GM12878 (cell line): ENCODE data around the gene OXER1. TPM values are rescaled to one million over a fixed set of nuclear protein-coding genes. Genes with fewer than 3 reads are reported as not detected.

Experiments
- ATAC-seq: fragments of 200-7000 bp; cut with Tn5 transposase; 3 replicates; pipeline ENCODE4 v1.9.1; 2020; ENCODE audit warnings: mild to moderate bottlenecking, moderate library complexity
- BruUV-seq: library from RNA; stranded (reverse); fragments of 400-500 nt; replicated peaks from 2 replicates; lab custom pipeline; 2021; lab: Mats Ljungman, UMichigan
- CTCF ChIA-PET: fragments of 300-600 bp; sonication (Branson Sonifier 250); formaldehyde crosslinking; extraction: SDS; loops from one replicate; lab custom pipeline; 2021; ENCODE audit warnings: inconsistent platforms; lab: Yijun Ruan, JAX
- POLR2A ChIA-PET: fragments of 350-600 bp; formaldehyde crosslinking; extraction: SDS; loops from one replicate; lab custom pipeline; 2021; ENCODE audit warnings: inconsistent platforms; lab: Charles Lee
- RAD21 ChIA-PET: fragments of 300-600 bp; sonication (Branson Sonifier 250); formaldehyde crosslinking; loops from one replicate; lab custom pipeline; 2023; ENCODE audit warnings: antibody characterized with exemption; ENCODE audit not compliant: unreplicated experiment; lab: Charles Lee
- SMC1A ChIA-PET: fragments of 300-600 bp; sonication (Branson Sonifier 250); formaldehyde crosslinking; loops from one replicate; lab custom pipeline; 2023; ENCODE audit not compliant: unreplicated experiment, uncharacterized antibody; lab: Charles Lee
- DNase-seq: peaks from one replicate; pipeline ENCODE4 v3.0.0-alpha.2; 2011; ENCODE audit warnings: low read depth, low spot score
- FAIRE-seq: peaks from 3 replicates; lab custom pipeline; 2011; peaks lifted over from hg19 to GRCh38; lab: Jason Lieb, UNC
- H2AFZ ChIP-seq: 2 replicates; pipeline ENCODE4 v1.6.0; 2011; ENCODE audit warnings: low read depth, low read length, control low read depth; ENCODE audit not compliant: control insufficient read depth
- H3K27ac ChIP-seq: 2 replicates; pipeline ENCODE4 v1.5.1; 2011; ENCODE audit warnings: control low read depth; ENCODE audit not compliant: control insufficient read depth, insufficient read depth
- H3K27me3 ChIP-seq, 2 experiments: replicated peaks in 1 of 2; 2 replicates each; pipeline versions ENCODE4 v1.6.0 to v1.6.1; 2011; ENCODE audit warnings: low read length in 1 of 2; ENCODE audit not compliant: control insufficient read depth in 2 of 2, insufficient read depth in 2 of 2
- H3K36me3 ChIP-seq, 2 experiments: 2 replicates each; pipeline ENCODE4 v1.5.1; 2011; ENCODE audit warnings: low read length in 1 of 2; ENCODE audit not compliant: control insufficient read depth in 2 of 2, insufficient read depth in 2 of 2
- H3K4me1 ChIP-seq: 2 replicates; pipeline ENCODE4 v1.6.1; 2011; ENCODE audit warnings: mild to moderate bottlenecking, low read length, moderate library complexity, mixed read lengths; ENCODE audit not compliant: control insufficient read depth, insufficient read depth
- H3K4me2 ChIP-seq: 2 replicates; pipeline ENCODE4 v1.6.0; 2011; ENCODE audit warnings: control low read depth; ENCODE audit not compliant: control insufficient read depth, insufficient read depth
- H3K4me3 ChIP-seq: fragments of 200-600 bp; sonication (generic); 2 replicates; pipeline ENCODE4 v1.5.1; 2016
- H3K79me2 ChIP-seq: 2 replicates; pipeline ENCODE4 v1.6.0; 2011; ENCODE audit warnings: low read length; ENCODE audit not compliant: control insufficient read depth, insufficient read depth
- H3K9ac ChIP-seq: 2 replicates; pipeline ENCODE4 v1.8.0; 2011; ENCODE audit warnings: low read length, control low read depth, mixed read lengths; ENCODE audit not compliant: control insufficient read depth, insufficient read depth
- H3K9me3 ChIP-seq: replicated peaks from 3 replicates; pipeline ENCODE4 v1.5.1; 2011; ENCODE audit warnings: mild to moderate bottlenecking, low read length; ENCODE audit not compliant: control insufficient read depth, insufficient read depth
- H4K20me1 ChIP-seq: 2 replicates; pipeline ENCODE4 v1.6.0; 2011; ENCODE audit not compliant: control insufficient read depth, insufficient read depth
- CBFB ChIP-seq: IDR thresholded peaks from 2 replicates; pipeline ENCODE4 v1.6.1; 2016; ENCODE audit warnings: antibody characterized with exemption, low read depth
- DPF2 ChIP-seq: fragments of 450-650 bp; IDR thresholded peaks from 2 replicates; pipeline ENCODE4 v1.6.1; 2017; ENCODE audit warnings: mild to moderate bottlenecking
- E2F4 ChIP-seq: IDR thresholded peaks from 2 replicates; pipeline ENCODE4 v1.6.1; 2012; ENCODE audit warnings: low read depth, low read length, improper control_type of control experiment
- ESRRA ChIP-seq: IDR thresholded peaks from 2 replicates; pipeline ENCODE4 v1.6.1; 2012; ENCODE audit warnings: mild to moderate bottlenecking, low read length, improper control_type of control experiment
- FOS ChIP-seq: IDR thresholded peaks from 3 replicates; pipeline ENCODE4 v1.6.1; 2011; ENCODE audit warnings: borderline replicate concordance; ENCODE audit not compliant: insufficient read length; ENCODE audit errors: extremely low read depth
- GABPA ChIP-seq: IDR thresholded peaks from 2 replicates; pipeline ENCODE4 v1.6.1; 2014; ENCODE audit warnings: antibody characterized with exemption, low read depth, mild to moderate bottlenecking, inconsistent platforms
- HSF1 ChIP-seq: fragments of 150-350 bp; IDR thresholded peaks from 2 replicates; pipeline ENCODE4 v1.6.1; 2014; ENCODE audit warnings: mild to moderate bottlenecking, low read depth, low read length
- LARP7 ChIP-seq: fragments of 450-650 bp; IDR thresholded peaks from 2 replicates; pipeline ENCODE4 v1.6.1; 2017; ENCODE audit warnings: mild to moderate bottlenecking
- MEF2A ChIP-seq: IDR thresholded peaks from 2 replicates; pipeline ENCODE4 v1.6.1; 2011; ENCODE audit warnings: low read depth, mild to moderate bottlenecking, low read length, moderate library complexity; ENCODE audit not compliant: insufficient read depth
- MLLT1 ChIP-seq: fragments of 450-650 bp; IDR thresholded peaks from 2 replicates; pipeline ENCODE4 v1.6.1; 2016; ENCODE audit warnings: mild to moderate bottlenecking
- NBN ChIP-seq: fragments of 450-650 bp; IDR thresholded peaks from 2 replicates; pipeline ENCODE4 v1.6.1; 2016
- NFXL1 ChIP-seq: fragments of 450-650 bp; IDR thresholded peaks from 2 replicates; pipeline ENCODE4 v1.6.1; 2017; ENCODE audit warnings: antibody characterized with exemption, mild to moderate bottlenecking, borderline replicate concordance
- NFYB ChIP-seq: IDR thresholded peaks from 2 replicates; pipeline ENCODE4 v1.6.1; 2011; ENCODE audit warnings: low read depth, mild to moderate bottlenecking, low read length, improper control_type of control experiment, moderate library complexity; ENCODE audit not compliant: insufficient read depth
- POLR2A ChIP-seq: IDR thresholded peaks from 2 replicates; pipeline ENCODE4 v1.6.1; 2011; ENCODE audit warnings: low read depth, mild to moderate bottlenecking, low read length
- POU2F2 ChIP-seq: IDR thresholded peaks from 3 replicates; pipeline ENCODE4 v1.6.1; 2011; ENCODE audit warnings: low read depth, mild to moderate bottlenecking, low read length, borderline replicate concordance
- RELB ChIP-seq: fragments of 450-650 bp; IDR thresholded peaks from 2 replicates; pipeline ENCODE4 v1.6.1; 2017; ENCODE audit warnings: low read depth, mild to moderate bottlenecking, moderate library complexity
- SUZ12 ChIP-seq: fragments of 200-600 bp; sonication (generic); IDR thresholded peaks from one replicate; pipeline ENCODE4 v1.6.1; 2018; ENCODE audit warnings: antibody characterized with exemption, mild to moderate bottlenecking; ENCODE audit not compliant: unreplicated experiment
- TCF12 ChIP-seq: IDR thresholded peaks from 2 replicates; pipeline ENCODE4 v1.6.1; 2011; ENCODE audit warnings: low read depth, mild to moderate bottlenecking, low read length
- ZNF274 ChIP-seq: IDR thresholded peaks from one replicate; pipeline ENCODE4 v1.8.0; 2011; ENCODE audit not compliant: insufficient read length, insufficient read depth
- ZNF384 ChIP-seq: IDR thresholded peaks from 2 replicates; pipeline ENCODE4 v1.6.1; 2012; ENCODE audit warnings: low read depth, mild to moderate bottlenecking, low read length, improper control_type of control experiment, borderline replicate concordance
- WGBS: methylation state at CpG from one replicate; pipeline ENCODE4 v1.1.6; 2016; ENCODE audit warnings: low lambda C conversion rate; ENCODE audit not compliant: insufficient replicate concordance, insufficient coverage; ENCODE audit errors: missing lambda C conversion rate; 5-methylcytosine and 5-hydroxymethylcytosine counted together
- in situ Hi-C: fragments of 300-500 bp; cut with MboI; formaldehyde crosslinking; loops from 9 replicates; pipeline ENCODE4 v1.14.3; 2018; ENCODE audit warnings: mixed read lengths
- intact Hi-C: fragments of 100-400 bp; cut with micrococcal nuclease; formaldehyde crosslinking; loops from one replicate; pipeline ENCODE4 v1.14.2; 2022; ENCODE audit not compliant: unreplicated experiment
- polyA plus RNA-seq, 11 experiments: library from polyadenylated mRNA; depleted of rRNA in 4 of 11; unstranded in 6 of 11; stranded (reverse) in 5 of 11; fragments of >200 nt; fragmentation: Nextera tagmentation in 4 of 11; fragmentation: Illumina TruSeq in 1 of 11; extraction: Ambion mirVana in 4 of 11; extraction: Trizol in 1 of 11; gene quantifications; 1 replicate in 1 of 11; 2 replicates in 10 of 11; pipeline versions ENCODE4 v1.2.1 to v1.2.3, GENCODE V29; 2011 to 2016; ENCODE audit warnings: inconsistent platforms in 2 of 11, missing spikeins in 2 of 11, low read depth in 1 of 11
- total RNA-seq, 4 experiments: library from RNA; depleted of rRNA in 3 of 4; stranded (reverse); fragments of >200 nt in 3 of 4; fragmentation: Illumina TruSeq in 1 of 4; extraction: Trizol in 1 of 4; gene quantifications; 2 replicates each; pipeline versions ENCODE4 v1.2.1 to v1.2.3, GENCODE V29; 2013 to 2021

OXER1 gene
- total and polyA plus RNA-seq, 10 of the 15 experiments (the other 5 are each of a cell fraction or from before 2014, with no cell fraction given): 0.11 to 8.6 (median 3.3) TPM

- Histone ChIP-seq H3K4me2 (peak overlapping the region; percentile 85), H2AFZ (peak overlapping the region; percentile 13), H3K27me3 (no peaks in the 10 kb centered on the region), H3K27ac (peak overlapping the region; percentile 99), H3K36me3 (no peaks in the 10 kb centered on the region), H3K4me1 (peaks cover 26% of the 10 kb centered on the region), H4K20me1 (no peaks in the 10 kb centered on the region), H3K4me3 (peak overlapping the region; percentile 82; the same call in 1 of the 2 replicates), H3K9ac (peak overlapping the region; percentile 95), H3K79me2 (peaks cover 42% of the 10 kb centered on the region), H3K9me3 (no peaks in the 10 kb centered on the region)
- peak; percentile 55 for ATAC-seq
- SMC1A ChIA-PET: interaction anchor here (0.6 to 5.8 kb wide), 16 partner anchors 8 to 689 kb away, joined by 3 to 60 read pairs (median 4); no protein-coding TSS in a partner anchor
- in situ Hi-C loops (no loop called here), intact Hi-C loops (loop anchor here (1.0 to 10.0 kb wide), 3 partner anchors 14 to 431 kb away; partner anchors contain the start of genes COX7A2L and KCNG3)
- CTCF ChIA-PET: interaction anchor here (0.8 to 5.7 kb wide), 10 partner anchors 8 to 133 kb away, joined by 3 to 69 read pairs (median 4); no protein-coding TSS in a partner anchor
- DNase-seq: no peak
- FAIRE-seq: peak; percentile 56
- WGBS: 0% methylated on average over 3 of the region's 3 CpGs
- RAD21 ChIA-PET: interaction anchor here (0.7 to 5.8 kb wide), 10 partner anchors 8 to 591 kb away, joined by 3 to 96 read pairs (median 9); no protein-coding TSS in a partner anchor
- POLR2A ChIA-PET: interaction anchor here (0.6 to 5.3 kb wide), 10 partner anchors 9 to 775 kb away, joined by 3 to 99 read pairs (median 5); no protein-coding TSS in a partner anchor
- no TSS peak for BruUV-seq
- no peak for TF ChIP-seq GABPA
- TF ChIP-seq NFYB: no peak
- TF ChIP-seq E2F4: no peak
- TF ChIP-seq MEF2A: no peak
- TF ChIP-seq ESRRA: no peak
- TF ChIP-seq NBN: no peak
- TF ChIP-seq POU2F2: peak; percentile 74; the same call in 2 of the 3 replicates
- peak; percentile 56; the same call in 1 of the 2 replicates for TF ChIP-seq CBFB
- TF ChIP-seq SUZ12: no peak
- TF ChIP-seq DPF2: peak; percentile 27; the same call in 1 of the 2 replicates
- no peak for TF ChIP-seq MLLT1
- no peak for TF ChIP-seq FOS
- no peak for TF ChIP-seq RELB
- TF ChIP-seq POLR2A: peak; percentile 81
- peak; percentile 98 for TF ChIP-seq TCF12
- TF ChIP-seq ZNF384: peak; percentile 52; the same call in 1 of the 2 replicates
- no peak for TF ChIP-seq HSF1
- TF ChIP-seq ZNF274: no peak
- TF ChIP-seq NFXL1: no peak
- TF ChIP-seq LARP7: no peak
Observed at GRCh38 chr2:42795841-42796301, 31.9 kb upstream of the OXER1 start.
